Lung (tissue), 12 donors: ENCODE measurements around the gene CLDN3. TPM values are rescaled to one million over a fixed set of nuclear protein-coding genes. Genes with fewer than 3 reads are reported as not detected.

Experiments
- ATAC-seq: fragments of 200-7000 bp; cut with Tn5 transposase; one replicate; pipeline ENCODE4 v1.9.1; 2020; ENCODE audit warnings: moderate number of reproducible peaks; ENCODE audit not compliant: insufficient read depth, low FRiP score
- DNase-seq, 3 donors: peaks; one replicate each; pipeline ENCODE4 v3.0.0-alpha.2; 2013 to 2017
- H3K27ac ChIP-seq, 2 donors: one replicate each; pipeline ENCODE4 v1.5.1; 2013; ENCODE audit warnings: mild to moderate bottlenecking in 2 of 2, moderate library complexity in 2 of 2, control low read depth in 1 of 2, inconsistent platforms in 1 of 2, low read depth in 1 of 2, low read length in 1 of 2
- H3K27me3 ChIP-seq, 3 donors: one replicate each; pipeline ENCODE4 v1.5.1; 2013; ENCODE audit warnings: low read length in 2 of 3; ENCODE audit not compliant: control insufficient read depth in 3 of 3, insufficient read depth in 3 of 3
- H3K36me3 ChIP-seq, 4 donors: one replicate each; pipeline ENCODE4 v1.5.1; 2013; ENCODE audit warnings: low read length in 4 of 4, mild to moderate bottlenecking in 1 of 4, moderate library complexity in 1 of 4; ENCODE audit not compliant: control insufficient read depth in 4 of 4, insufficient read depth in 4 of 4
- H3K4me1 ChIP-seq, 5 donors: one replicate each; pipeline ENCODE4 v1.5.1; 2013; ENCODE audit warnings: low read length in 5 of 5, mild to moderate bottlenecking in 2 of 5, moderate library complexity in 1 of 5; ENCODE audit not compliant: control insufficient read depth in 5 of 5, insufficient read depth in 5 of 5
- H3K4me3 ChIP-seq: one replicate; pipeline ENCODE4 v1.5.1; 2013; ENCODE audit warnings: mild to moderate bottlenecking, control low read depth, moderate library complexity
- H3K9ac ChIP-seq, 2 donors: one replicate each; pipeline ENCODE4 v1.5.1; 2013; ENCODE audit warnings: low read length in 2 of 2, control low read depth in 1 of 2; ENCODE audit not compliant: insufficient read depth in 1 of 2
- H3K9me3 ChIP-seq, 4 donors: one replicate each; pipeline ENCODE4 v1.5.1; 2013; ENCODE audit warnings: low read length in 3 of 4, mild to moderate bottlenecking in 1 of 4, moderate library complexity in 1 of 4; ENCODE audit not compliant: control insufficient read depth in 4 of 4, insufficient read depth in 3 of 4
- WGBS, 2 donors: extraction: QIAGEN DNeasy Blood & Tissue Kit; methylation state at CpG; one replicate each; pipeline ENCODE4 v1.1.7; 2013; 5-methylcytosine and 5-hydroxymethylcytosine counted together
- polyA plus RNA-seq, 2 donors: library from polyadenylated mRNA; stranded (reverse); fragments of 200-250 nt; gene quantifications; one replicate each; pipeline ENCODE4 v1.2.1, GENCODE V29; 2013
- total RNA-seq, 2 donors: library from RNA; depleted of rRNA in 1 of 2; stranded (reverse); fragments of >200 nt in 1 of 2; gene quantifications; one replicate each; pipeline ENCODE4 v1.2.1, GENCODE V29; 2014 to 2021
- TF ChIP-seq, protein P1 (sequence below): IDR thresholded peaks from 2 replicates; pipeline ENCODE4 v1.5.1; 2012; ENCODE audit warnings: mild to moderate bottlenecking; ENCODE audit errors: control extremely low read depth, extremely low read depth
- donor health status: control.
- donor health status: control.
- donor health status: Bipolar disorder and iron deficiency.
- donor health status: healthy.
- donor health status: DM: yes; HTN: yes; CAD: no.

CLDN3 gene
- total and polyA plus RNA-seq, 4 donors: 42.9 to 54.7 (median 43.6) TPM

DNA sequence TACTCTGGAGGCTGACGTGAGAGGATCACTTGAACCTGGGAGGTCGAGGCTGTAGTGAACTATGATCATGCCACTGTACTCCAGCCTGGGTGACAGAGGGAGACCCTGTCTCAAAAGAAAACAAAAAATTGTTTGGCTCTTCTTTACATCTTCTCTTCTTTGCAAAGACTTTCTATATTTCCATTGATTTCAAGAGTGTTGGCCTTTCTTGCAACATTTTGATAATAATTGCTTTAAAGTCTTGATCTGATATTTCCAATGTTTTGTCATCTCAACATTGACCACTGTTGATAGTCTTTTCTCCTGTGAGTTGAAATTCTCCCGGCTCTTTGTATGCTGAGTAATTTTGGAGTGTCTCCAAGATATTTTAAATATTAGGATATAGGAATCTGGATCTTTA, 42.9 kb upstream of the CLDN3 start:
- Histone ChIP-seq H3K27me3 (no peaks in the 10 kb centered on the region), H3K4me3 (no peak overlapping the region), H3K36me3 (no peaks in the 10 kb centered on the region), H3K27ac (no peak overlapping the region), H3K4me1 (peaks cover 0 to 2% (median 0%) of the 10 kb centered on the region in 5 donors), H3K9me3 (no peaks in the 10 kb centered on the region), H3K9ac (no peak overlapping the region)
- TF ChIP-seq, protein P1, sequence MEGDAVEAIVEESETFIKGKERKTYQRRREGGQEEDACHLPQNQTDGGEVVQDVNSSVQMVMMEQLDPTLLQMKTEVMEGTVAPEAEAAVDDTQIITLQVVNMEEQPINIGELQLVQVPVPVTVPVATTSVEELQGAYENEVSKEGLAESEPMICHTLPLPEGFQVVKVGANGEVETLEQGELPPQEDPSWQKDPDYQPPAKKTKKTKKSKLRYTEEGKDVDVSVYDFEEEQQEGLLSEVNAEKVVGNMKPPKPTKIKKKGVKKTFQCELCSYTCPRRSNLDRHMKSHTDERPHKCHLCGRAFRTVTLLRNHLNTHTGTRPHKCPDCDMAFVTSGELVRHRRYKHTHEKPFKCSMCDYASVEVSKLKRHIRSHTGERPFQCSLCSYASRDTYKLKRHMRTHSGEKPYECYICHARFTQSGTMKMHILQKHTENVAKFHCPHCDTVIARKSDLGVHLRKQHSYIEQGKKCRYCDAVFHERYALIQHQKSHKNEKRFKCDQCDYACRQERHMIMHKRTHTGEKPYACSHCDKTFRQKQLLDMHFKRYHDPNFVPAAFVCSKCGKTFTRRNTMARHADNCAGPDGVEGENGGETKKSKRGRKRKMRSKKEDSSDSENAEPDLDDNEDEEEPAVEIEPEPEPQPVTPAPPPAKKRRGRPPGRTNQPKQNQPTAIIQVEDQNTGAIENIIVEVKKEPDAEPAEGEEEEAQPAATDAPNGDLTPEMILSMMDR: no peak
- ATAC-seq: no peak
- DNase-seq: no peak
- 87 to 91% methylated on average over 3 of the region's 3 CpGs for WGBS, 2 donors

DNA sequence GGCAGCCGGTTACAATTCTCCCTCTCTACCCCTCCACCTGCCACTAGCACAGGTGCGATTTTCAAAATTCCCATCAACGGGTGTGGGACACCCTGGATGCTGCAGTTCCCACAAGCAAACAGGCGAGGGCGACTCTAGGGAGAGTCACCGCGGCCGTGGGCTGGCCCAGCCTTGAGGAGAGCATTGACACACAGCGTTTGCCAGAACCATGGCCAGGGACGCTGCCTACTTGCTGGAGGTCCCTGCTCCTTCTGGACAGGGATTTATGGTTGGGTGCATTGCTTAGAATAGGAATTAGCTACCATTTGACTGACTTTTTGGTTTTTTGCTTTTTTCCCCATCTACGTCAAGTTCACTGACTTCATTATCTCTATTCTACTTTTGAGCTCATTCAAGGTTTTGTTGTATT, 41.7 kb upstream of the CLDN3 start:
- WGBS, 2 donors: 13 to 14% methylated on average over 11 of the region's 11 CpGs
- Histone ChIP-seq H3K4me1 (peaks cover 0 to 2% (median 0%) of the 10 kb centered on the region in 5 donors), H3K27ac (no peak overlapping the region), H3K36me3 (no peaks in the 10 kb centered on the region), H3K9ac (no peak overlapping the region), H3K4me3 (no peak overlapping the region), H3K9me3 (no peaks in the 10 kb centered on the region), H3K27me3 (no peaks in the 10 kb centered on the region)
- ATAC-seq (peak; percentile 87), DNase-seq (peak in 2 of 3 donors; percentile 34 to 48)
- TF ChIP-seq, protein P1: peak; percentile 79

DNA sequence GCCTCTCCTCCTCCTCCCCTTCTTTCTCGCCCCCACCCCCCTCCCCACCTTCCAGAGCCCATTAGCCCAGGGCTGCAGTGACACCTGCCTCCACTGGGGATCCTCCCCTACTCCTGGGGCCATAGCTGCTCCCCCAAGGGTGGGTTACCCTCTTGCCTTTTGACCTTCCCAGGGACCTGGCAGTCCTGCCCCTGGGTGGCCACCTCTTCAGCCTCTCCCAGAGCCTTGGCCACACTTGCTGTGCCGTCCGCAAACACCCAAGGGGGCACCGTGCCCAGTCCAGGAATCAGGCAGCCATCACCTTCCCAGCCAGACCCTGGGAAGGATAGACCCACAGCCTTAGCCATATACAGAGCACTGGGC, 40.9 kb upstream of the CLDN3 start:
- TF ChIP-seq, protein P1: no peak
- 50 to 72% methylated on average over 3 to 4 of the region's 4 CpGs for WGBS, 2 donors
- Histone ChIP-seq H3K36me3 (no peaks in the 10 kb centered on the region), H3K4me3 (no peak overlapping the region), H3K27me3 (no peaks in the 10 kb centered on the region), H3K9ac (no peak overlapping the region), H3K4me1 (peaks cover 0 to 2% (median 0%) of the 10 kb centered on the region in 5 donors), H3K27ac (no peak overlapping the region), H3K9me3 (no peaks in the 10 kb centered on the region)
- DNase-seq (no peak), ATAC-seq (no peak)

DNA sequence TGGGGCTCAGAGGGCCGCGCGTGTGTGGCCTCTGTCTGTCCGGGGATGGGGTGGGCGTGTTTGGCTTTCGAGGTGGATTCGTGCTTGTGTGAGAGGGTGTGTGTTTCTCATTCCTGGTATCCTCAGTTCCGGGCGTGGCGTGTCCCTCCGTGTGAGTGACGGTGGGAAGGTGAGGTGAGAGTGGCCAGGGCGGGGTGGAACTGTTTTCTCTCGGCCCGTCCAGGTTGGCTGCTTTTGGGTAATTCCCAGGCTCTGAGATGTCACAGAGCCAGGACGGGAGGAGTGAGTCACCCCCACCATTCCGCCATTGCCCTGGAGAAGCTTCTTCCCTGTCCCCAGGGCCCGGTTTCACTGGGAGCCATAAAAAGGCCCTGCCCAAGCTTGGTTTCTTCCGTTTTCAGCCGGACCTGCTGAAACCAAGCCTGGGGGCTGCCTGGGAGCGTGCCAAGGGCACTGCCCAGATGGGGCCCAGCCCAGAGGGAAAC, 39.4 kb upstream of the CLDN3 start:
- Histone ChIP-seq H3K36me3 (no peaks in the 10 kb centered on the region), H3K27ac (no peak overlapping the region), H3K9me3 (no peaks in the 10 kb centered on the region), H3K27me3 (no peaks in the 10 kb centered on the region), H3K4me1 (peaks cover 0 to 2% (median 0%) of the 10 kb centered on the region in 5 donors), H3K9ac (no peak overlapping the region), H3K4me3 (no peak overlapping the region)
- TF ChIP-seq, protein P1: no peak
- no peak for DNase-seq
- WGBS, 2 donors: 84 to 90% methylated on average over 21 of the region's 21 CpGs
- peak; percentile 42 for ATAC-seq
